Measurements from ENCODE around the gene DCAF4. TPM values are rescaled to one million over a fixed set of nuclear protein-coding genes. Genes with fewer than 3 reads are reported as not detected.

Gene DCAF4
- total RNA-seq, 1 donor from 2014 or later, result 6.9 TPM

DNA sequence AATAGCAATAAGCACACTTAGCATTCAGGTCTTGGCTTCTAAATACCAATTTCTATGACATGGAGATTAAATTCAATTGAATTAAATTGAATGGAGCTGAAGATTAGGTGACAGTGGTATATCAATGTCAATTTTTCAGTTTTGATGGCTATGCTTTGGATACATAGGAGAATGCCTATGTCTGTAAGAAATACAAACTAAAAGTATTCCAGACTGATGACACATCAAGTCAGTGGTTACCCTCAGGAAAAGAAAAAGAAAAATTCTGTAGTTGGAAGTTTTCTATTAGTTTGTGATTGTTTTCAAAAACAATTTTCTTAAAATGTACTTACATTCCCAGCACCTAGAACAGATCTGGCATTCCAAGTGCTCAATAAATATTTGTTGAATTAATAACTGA is 4.9 kb upstream of the DCAF4 start:
- H3K9me3 ChIP-seq (replicated peaks), result no peaks in the 10 kb centered on the region
- no peak for DNase-seq
- H3K27me3 ChIP-seq (ENCODE audit: low read depth), result peaks cover 9% of the 10 kb centered on the region
- peaks cover 13% of the 10 kb centered on the region for H3K4me1 ChIP-seq
- no peaks in the 10 kb centered on the region for H3K36me3 ChIP-seq
- no peak overlapping the region for H3K27ac ChIP-seq (replicated peaks)
- intact Hi-C loops (cut with micrococcal nuclease), result no loop called here
- no peak for TF ChIP-seq CTCF (IDR thresholded peaks at IDR 0.05; ENCODE audit: borderline replicate concordance)
- no peak overlapping the region for H3K4me3 ChIP-seq

GRCh38 chr14:72924337-72924736 is 1.9 kb upstream of the DCAF4 start:
- TF ChIP-seq CTCF (IDR thresholded peaks at IDR 0.05; ENCODE audit: borderline replicate concordance), result no peak
- H3K27ac ChIP-seq (replicated peaks), result no peak overlapping the region
- peaks cover 9% of the 10 kb centered on the region for H3K27me3 ChIP-seq (ENCODE audit: low read depth)
- no peak overlapping the region for H3K4me3 ChIP-seq
- intact Hi-C loops (cut with micrococcal nuclease), result no loop called here
- no peaks in the 10 kb centered on the region for H3K36me3 ChIP-seq
- H3K4me1 ChIP-seq, result peaks cover 25% of the 10 kb centered on the region
- DNase-seq, result peak; percentile 65
- no peaks in the 10 kb centered on the region for H3K9me3 ChIP-seq (replicated peaks)

DNA sequence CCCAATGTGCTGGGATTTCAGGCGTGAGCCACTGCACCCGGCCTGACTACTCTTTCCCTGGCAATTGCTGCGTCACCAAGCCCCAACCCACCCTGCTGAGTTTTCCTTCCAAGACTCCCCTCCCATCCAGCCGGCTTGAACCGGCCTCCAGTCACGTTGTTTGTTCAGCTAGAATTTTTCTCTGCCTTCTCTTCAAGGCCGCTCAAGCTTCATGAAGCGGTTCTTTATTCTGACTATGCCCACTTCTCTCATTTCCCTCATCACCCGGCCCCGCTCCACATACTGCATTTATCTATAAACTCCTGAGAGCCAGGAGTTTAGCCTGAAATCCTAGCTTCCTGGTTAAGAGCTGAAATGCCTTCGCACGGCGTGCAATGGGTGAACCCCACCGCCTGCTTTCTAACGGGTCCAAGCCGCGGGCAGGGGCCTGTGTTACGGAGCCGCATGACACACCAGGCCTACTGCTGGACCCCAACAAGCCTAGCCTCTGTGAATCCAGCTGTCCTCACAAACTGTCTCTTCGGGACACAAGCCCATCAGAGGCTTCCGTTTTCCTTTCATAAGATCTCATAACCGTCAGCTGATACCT is 999 bp upstream of the DCAF4 start:
- peaks cover 25% of the 10 kb centered on the region for H3K4me1 ChIP-seq
- no peak for TF ChIP-seq CTCF (IDR thresholded peaks at IDR 0.05; ENCODE audit: borderline replicate concordance)
- H3K9me3 ChIP-seq (replicated peaks), result no peaks in the 10 kb centered on the region

DNA sequence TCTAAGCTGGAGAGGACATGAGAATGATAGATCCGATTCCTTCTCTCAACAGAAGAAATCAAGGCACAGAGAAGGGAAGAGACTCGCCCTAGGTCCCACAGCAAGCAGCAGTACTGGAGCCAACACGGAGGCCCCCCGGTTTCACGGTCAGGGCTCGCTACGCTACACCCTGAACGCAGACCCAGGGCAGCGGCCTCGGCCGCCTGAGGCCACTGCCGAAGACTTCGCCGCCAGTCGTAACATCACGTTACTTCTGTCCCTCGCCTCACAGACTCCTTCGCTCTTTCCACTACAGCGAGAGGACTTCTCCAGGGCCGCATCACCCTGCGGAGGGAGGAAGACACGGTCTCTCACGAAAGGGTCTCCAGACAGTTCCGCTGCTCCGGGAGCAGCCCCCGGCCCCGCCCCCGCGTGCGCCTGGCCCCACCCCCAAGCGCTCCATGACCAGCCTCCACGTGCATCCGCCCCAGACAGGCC is 411 bp upstream of the DCAF4 start:
- H3K36me3 ChIP-seq, result peaks cover 2% of the 10 kb centered on the region

More for the DNA sequence above, 999 bp upstream of the DCAF4 start:
- Histone ChIP-seq H3K27ac (replicated peaks) (peak overlapping the region; percentile 68), H3K4me3 (peak overlapping the region; percentile 79), H3K27me3 (ENCODE audit: low read depth) (peaks cover 1% of the 10 kb centered on the region), H3K36me3 (peaks cover 2% of the 10 kb centered on the region)
- intact Hi-C loops (cut with micrococcal nuclease), result no loop called here
- no peak for DNase-seq

GRCh38 chr14:72928872-72929271 is 2.6 kb downstream of the DCAF4 start:
- Histone ChIP-seq H3K36me3 (peaks cover 2% of the 10 kb centered on the region), H3K27me3 (ENCODE audit: low read depth) (no peaks in the 10 kb centered on the region), H3K9me3 (replicated peaks) (no peaks in the 10 kb centered on the region), H3K27ac (replicated peaks) (no peak overlapping the region), H3K4me3 (no peak overlapping the region), H3K4me1 (peaks cover 25% of the 10 kb centered on the region)
- intact Hi-C loops (cut with micrococcal nuclease), result no loop called here
- DNase-seq, result no peak
- TF ChIP-seq CTCF (IDR thresholded peaks at IDR 0.05; ENCODE audit: borderline replicate concordance), result no peak

More for the DNA sequence above, 411 bp upstream of the DCAF4 start:
- H3K4me1 ChIP-seq, result peaks cover 25% of the 10 kb centered on the region
- H3K9me3 ChIP-seq (replicated peaks), result no peaks in the 10 kb centered on the region
- no peaks in the 10 kb centered on the region for H3K27me3 ChIP-seq (ENCODE audit: low read depth)
- peak overlapping the region; percentile 68 for H3K27ac ChIP-seq (replicated peaks)
- no peak for DNase-seq
- intact Hi-C loops (cut with micrococcal nuclease), result no loop called here
- TF ChIP-seq CTCF (IDR thresholded peaks at IDR 0.05; ENCODE audit: borderline replicate concordance), result no peak
- peak overlapping the region; percentile 79 for H3K4me3 ChIP-seq
